DMS 273 (cell line): ENCODE results near the gene SPSB2.
"Not testable (repeated sequence)": the region's sequence is repeated elsewhere in the genome, so short reads cannot be mapped to it uniquely, and the experiment has no call there.

Source experiments
- DNase-seq: peaks from one replicate; lab custom pipeline; 2025; ENCODE audit not compliant: unreplicated experiment; lab: John Stamatoyannopoulos, UW

The SPSB2 gene

DNA sequence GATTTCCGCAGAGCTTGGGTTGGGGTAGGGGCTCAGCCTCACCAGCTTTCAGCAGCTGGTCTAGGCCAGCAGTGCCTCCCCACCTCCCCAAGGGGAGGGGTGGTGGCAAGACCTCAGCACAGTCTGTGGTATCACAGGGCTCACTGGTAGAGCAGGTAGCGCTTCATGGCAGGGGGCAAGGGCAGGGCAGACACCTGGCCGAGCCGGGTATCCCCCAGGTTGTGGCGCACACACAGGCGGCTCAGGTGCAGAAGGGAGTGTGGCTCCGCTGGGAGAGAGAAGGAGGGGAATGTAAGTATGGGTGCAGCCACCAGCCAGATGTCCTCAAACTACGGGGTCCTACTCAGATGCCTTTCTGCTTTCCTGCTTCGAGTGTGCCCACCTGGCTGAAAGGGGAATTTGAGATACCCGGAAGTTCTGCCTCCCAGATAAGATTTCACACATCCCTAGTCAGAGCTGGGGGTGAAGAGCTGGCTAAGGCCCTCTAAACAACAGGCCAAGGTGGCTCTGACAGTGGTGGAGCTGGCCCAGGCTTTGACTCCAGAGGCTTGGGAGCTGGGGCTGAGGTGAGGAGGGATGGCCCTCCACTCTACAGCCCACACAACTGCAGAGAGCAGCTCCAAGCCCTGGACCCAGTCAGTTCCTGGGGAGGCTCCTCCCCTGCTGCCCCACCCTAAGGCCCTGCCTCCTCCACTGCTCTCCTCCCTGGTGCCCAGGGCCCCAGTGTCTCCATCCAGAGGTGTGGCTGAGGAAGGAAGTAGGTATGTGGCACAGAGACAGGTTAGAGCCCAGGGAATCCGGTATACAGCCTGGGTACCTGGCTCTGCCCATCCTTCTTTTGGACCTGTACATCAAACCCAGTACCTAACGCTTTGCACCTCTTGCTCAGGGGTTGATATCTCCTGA, 1.8 kb downstream of the SPSB2 start:
- peak; percentile 61 for DNase-seq

DNA sequence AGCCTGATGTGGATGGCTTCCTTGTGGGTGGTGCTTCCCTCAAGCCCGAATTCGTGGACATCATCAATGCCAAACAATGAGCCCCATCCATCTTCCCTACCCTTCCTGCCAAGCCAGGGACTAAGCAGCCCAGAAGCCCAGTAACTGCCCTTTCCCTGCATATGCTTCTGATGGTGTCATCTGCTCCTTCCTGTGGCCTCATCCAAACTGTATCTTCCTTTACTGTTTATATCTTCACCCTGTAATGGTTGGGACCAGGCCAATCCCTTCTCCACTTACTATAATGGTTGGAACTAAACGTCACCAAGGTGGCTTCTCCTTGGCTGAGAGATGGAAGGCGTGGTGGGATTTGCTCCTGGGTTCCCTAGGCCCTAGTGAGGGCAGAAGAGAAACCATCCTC, 2.8 kb downstream of the SPSB2 start:
- not testable (repeated sequence) for DNase-seq

DNA sequence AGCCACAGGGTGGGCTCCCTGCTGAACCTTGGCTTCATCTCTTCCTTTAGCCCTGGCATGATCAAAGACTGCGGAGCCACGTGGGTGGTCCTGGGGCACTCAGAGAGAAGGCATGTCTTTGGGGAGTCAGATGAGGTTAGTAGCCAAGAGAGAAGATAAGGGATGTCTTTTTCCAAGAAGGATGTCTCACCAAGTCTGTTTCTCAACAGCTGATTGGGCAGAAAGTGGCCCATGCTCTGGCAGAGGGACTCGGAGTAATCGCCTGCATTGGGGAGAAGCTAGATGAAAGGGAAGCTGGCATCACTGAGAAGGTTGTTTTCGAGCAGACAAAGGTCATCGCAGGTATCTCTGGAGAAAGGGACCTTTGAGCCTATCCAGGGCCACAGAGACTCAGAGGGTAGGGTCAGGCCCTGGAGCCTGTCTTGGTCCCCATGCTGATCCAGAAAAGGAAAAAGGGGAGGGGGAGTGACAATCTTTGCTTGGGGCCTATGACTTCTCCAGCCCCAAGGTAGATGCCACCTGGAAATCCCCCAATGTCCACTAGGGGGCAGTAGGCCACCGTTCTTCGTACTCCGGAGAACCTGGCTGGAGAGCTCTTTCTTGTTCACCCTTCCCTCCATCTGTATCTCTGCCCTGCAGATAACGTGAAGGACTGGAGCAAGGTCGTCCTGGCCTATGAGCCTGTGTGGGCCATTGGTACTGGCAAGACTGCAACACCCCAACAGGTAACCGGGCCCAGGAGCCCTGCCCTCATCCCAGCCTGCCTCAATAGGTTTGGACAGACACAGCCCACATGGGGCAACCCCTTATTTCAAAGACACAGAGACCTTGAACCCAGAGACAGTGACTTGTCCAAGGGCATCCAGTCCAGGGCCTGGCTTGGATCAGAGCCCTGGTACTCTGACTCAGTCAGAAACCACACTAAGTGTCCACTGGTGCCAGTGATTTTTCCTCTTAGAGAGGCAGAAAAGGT, 3.8 kb downstream of the SPSB2 start:
- peak; percentile 87 for DNase-seq

- peak; percentile 44 for DNase-seq
Observed at GRCh38 chr12:6868211-6869048, 4.7 kb downstream of the SPSB2 start.

GRCh38 chr12:6867413-6868210, 5.5 kb downstream of the SPSB2 start, which contains the start of gene TPI1:
TPI1 (plus strand) TSS chr12:6867531; CDS start chr12:6867567, 36 bp downstream.
- peak; percentile 78 for DNase-seq

GRCh38 chr12:6866920-6867412, 6.1 kb downstream of the SPSB2 start:
- peak; percentile 69 for DNase-seq

- DNase-seq = no peak
Observed at GRCh38 chr12:6866163-6866919, 6.8 kb downstream of the SPSB2 start.

DNA sequence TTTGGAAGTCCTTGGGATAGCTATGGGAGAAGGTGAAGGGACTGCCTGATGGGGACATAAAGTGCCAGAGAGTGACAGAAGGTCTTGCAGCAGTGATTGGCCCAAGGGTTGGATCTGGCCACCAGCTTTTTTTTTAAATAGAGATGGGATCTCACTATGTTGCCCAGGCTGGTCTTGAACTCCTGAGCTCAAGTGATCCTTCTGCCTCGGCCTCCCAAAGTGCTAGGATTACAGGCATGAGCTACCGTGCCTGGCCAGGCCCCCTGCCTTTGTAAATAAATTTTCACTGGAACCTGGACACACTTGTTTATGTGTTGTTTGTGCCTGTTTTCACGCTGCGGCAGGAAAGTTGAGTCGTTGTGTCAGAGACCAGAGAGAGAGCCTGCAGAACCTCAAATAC, 7.8 kb downstream of the SPSB2 start:
- not testable (repeated sequence) for DNase-seq

GRCh38 chr12:6863586-6864321, 9.3 kb downstream of the SPSB2 start:
- DNase-seq = no peak

DNA sequence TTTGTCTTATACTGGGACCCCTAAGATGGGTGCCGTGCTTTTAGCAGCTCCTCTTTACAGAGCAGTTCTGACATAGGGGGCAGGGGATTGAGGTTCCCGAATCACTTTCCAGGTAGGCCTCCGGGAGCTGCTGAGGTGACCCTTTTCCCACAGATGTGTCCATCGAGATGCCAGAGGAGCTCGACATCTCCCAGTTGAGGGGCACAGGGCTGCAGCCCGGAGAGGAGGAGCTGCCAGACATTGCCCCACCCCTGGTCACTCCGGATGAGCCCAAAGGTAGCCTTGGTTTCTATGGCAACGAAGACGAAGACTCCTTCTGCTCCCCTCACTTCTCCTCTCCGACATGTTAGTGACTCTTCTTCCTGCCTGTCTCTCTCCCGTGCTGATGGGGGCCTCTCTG, 10.1 kb downstream of the SPSB2 start:
- DNase-seq = no peak

- DNase-seq = no peak
Observed at GRCh38 chr12:6861391-6861790, 11.7 kb downstream of the SPSB2 start.

- no peak for DNase-seq
Observed at GRCh38 chr12:6860942-6861341, 12.2 kb downstream of the SPSB2 start.

GRCh38 chr12:6860116-6860515, 13.0 kb downstream of the SPSB2 start:
- DNase-seq = no peak

DNA sequence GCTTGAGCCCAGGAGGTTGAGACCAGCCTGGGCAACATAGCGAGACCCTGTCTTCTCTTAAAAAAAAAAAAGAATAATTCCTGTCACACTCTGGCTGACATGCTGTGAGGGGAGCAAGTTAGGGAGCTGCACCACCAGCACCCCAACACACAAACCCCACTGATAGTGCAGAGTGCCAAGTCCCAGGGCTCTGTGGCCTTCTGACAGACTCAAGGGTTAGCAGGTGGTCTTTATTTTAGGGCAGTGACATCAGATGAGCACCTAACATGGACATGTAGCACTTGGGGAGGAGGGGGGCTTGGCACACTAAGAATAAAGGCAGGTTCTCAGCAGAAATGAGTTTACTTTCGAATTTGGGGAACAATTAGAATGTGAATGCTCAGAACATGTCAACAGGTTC, 14.3 kb downstream of the SPSB2 start:
- DNase-seq = no peak

GRCh38 chr12:6855322-6855721, 17.8 kb downstream of the SPSB2 start:
- no peak for DNase-seq

GRCh38 chr12:6854036-6854435, 19.1 kb downstream of the SPSB2 start:
- DNase-seq = no peak

DNA sequence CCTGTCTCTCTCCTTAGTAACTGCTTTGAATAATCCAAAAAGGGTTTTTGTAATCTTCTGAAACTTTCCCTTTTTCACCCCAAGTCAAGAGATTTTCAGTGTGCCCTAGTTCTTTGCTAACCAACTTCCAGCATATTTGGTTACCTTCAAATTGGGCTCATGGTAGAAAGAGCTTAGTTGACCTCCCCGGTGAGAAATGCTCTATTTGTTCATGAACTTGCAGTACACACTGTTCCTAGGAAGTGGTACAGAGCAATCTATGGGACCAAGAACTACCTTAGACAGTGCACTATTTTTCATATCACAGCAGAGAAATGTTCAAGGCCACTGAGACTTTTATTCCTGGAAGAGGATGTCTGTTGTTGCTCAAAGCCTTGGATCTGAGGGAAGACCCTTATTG, 19.5 kb downstream of the SPSB2 start:
- no peak for DNase-seq

- peak; percentile 86 for DNase-seq
Observed at GRCh38 chr12:6852651-6853354, 20.3 kb downstream of the SPSB2 start.
